NB4 (cell line): ENCODE measurements around the gene COPS3.

Source experiments
- DNase-seq: peaks from one replicate; pipeline ENCODE4 v3.0.0; 2010; ENCODE audit warnings: low read depth
- H3K4me3 ChIP-seq: one replicate; pipeline ENCODE4 v1.5.1; 2011; ENCODE audit warnings: mild to moderate bottlenecking, low read depth, low read length, moderate library complexity
- MYC ChIP-seq: IDR thresholded peaks from 2 replicates; pipeline ENCODE4 v1.6.1; 2011; ENCODE audit warnings: low read depth, low read length
- POLR2A ChIP-seq: IDR thresholded peaks from 2 replicates; pipeline ENCODE4 v1.6.1; 2011; ENCODE audit warnings: mild to moderate bottlenecking; ENCODE audit not compliant: insufficient read length; ENCODE audit errors: extremely low read depth
- TF ChIP-seq, protein P1 (sequence below): IDR thresholded peaks from 2 replicates; pipeline ENCODE4 v1.6.1; 2011; ENCODE audit warnings: low read depth, low read length
- TF ChIP-seq, protein P2 (sequence below): IDR thresholded peaks from one replicate; pipeline ENCODE4 v1.5.1; 2012; ENCODE audit warnings: low read depth, low read length

The COPS3 gene

DNA sequence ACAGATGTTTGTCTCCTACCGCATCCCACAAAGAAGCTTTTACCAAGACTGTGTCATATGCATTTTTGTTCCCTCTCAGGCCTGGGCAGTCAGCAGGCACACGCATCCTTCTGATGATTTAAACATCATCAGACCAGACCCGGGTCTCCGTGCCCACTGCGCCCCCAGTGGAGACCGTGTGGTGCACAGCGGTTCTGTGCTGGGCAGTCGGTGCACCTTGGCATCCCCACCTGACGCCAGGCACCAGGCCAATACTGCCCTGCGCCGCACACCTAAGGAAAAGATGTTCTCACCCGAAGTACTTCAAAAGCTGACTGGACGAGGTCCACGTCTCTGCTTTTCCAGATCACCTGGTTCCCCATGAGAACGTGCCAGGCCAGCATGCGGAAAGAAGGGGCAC is 64.3 kb downstream of the COPS3 start:
- no peak overlapping the region for H3K4me3 ChIP-seq
- no peak for DNase-seq
- TF ChIP-seq, protein P1, sequence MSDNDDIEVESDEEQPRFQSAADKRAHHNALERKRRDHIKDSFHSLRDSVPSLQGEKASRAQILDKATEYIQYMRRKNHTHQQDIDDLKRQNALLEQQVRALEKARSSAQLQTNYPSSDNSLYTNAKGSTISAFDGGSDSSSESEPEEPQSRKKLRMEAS = no peak
- TF ChIP-seq MYC = no peak
- TF ChIP-seq POLR2A = no peak
- TF ChIP-seq, protein P2, sequence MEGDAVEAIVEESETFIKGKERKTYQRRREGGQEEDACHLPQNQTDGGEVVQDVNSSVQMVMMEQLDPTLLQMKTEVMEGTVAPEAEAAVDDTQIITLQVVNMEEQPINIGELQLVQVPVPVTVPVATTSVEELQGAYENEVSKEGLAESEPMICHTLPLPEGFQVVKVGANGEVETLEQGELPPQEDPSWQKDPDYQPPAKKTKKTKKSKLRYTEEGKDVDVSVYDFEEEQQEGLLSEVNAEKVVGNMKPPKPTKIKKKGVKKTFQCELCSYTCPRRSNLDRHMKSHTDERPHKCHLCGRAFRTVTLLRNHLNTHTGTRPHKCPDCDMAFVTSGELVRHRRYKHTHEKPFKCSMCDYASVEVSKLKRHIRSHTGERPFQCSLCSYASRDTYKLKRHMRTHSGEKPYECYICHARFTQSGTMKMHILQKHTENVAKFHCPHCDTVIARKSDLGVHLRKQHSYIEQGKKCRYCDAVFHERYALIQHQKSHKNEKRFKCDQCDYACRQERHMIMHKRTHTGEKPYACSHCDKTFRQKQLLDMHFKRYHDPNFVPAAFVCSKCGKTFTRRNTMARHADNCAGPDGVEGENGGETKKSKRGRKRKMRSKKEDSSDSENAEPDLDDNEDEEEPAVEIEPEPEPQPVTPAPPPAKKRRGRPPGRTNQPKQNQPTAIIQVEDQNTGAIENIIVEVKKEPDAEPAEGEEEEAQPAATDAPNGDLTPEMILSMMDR = no peak

DNA sequence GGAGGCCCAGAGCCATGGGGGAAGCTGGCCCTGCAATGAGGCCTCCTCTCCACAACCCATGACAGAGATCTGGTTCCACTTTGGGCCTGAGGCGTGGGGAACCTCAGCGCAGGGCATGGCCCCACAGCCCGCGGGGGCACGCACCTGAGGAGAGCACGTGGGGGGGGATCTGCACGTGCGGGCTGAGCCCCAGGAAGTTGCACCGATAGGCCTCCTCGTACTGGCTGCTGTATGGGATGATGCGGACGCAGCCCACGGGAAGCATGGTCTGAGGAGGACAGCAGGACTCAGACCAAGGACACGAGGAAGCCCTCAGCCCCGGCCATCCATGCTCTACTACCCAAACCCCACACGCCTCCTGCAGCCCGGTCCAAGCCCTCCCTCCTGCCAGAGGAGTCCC is 64.8 kb downstream of the COPS3 start:
- TF ChIP-seq, protein P2 = no peak
- no peak overlapping the region for H3K4me3 ChIP-seq
- no peak for DNase-seq

DNA sequence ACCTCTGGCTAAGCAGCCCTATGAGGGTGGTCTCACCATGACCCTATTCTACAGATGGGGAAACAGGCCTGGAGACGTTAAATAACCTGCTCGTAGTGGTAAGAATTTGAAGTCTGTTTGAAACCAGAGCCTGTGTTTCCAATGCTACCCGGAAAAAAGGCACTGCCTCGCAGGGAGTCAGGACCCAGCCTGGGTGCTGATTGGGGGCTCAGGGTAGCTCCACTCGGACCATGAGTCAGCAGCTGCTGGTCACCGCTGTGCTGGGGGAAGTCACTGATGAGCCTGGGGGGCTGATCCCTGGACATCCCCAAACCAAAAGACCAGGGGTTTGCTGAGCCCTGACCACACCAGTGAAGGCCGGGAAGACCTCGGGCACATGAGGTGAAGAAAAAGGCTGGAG is 65.5 kb downstream of the COPS3 start:
- H3K4me3 ChIP-seq = no peak overlapping the region
- TF ChIP-seq POLR2A = no peak
- TF ChIP-seq MYC = no peak
- TF ChIP-seq, protein P1 = no peak
- DNase-seq = no peak

- DNase-seq = no peak
- H3K4me3 ChIP-seq = no peak overlapping the region
- TF ChIP-seq, protein P1 = no peak
- TF ChIP-seq, protein P2 = no peak
- no peak for TF ChIP-seq POLR2A
- no peak for TF ChIP-seq MYC
Measured at GRCh38 chr17:17214646-17215436, 66.2 kb downstream of the COPS3 start.

- H3K4me3 ChIP-seq = no peak overlapping the region
- TF ChIP-seq MYC = no peak
- TF ChIP-seq, protein P1 = no peak
- TF ChIP-seq, protein P2 = no peak
- TF ChIP-seq POLR2A = no peak
- DNase-seq = no peak
Measured at GRCh38 chr17:17213775-17214174, 67.3 kb downstream of the COPS3 start.

GRCh38 chr17:17207998-17208397 is 73.0 kb downstream of the COPS3 start:
- TF ChIP-seq POLR2A = no peak
- TF ChIP-seq, protein P2 = no peak
- TF ChIP-seq MYC = no peak
- TF ChIP-seq, protein P1 = no peak
- no peak overlapping the region for H3K4me3 ChIP-seq
- DNase-seq = no peak
